Measurements from ENCODE around the gene IL4R. TPM values are rescaled to one million over a fixed set of nuclear protein-coding genes. Genes with fewer than 3 reads are reported as not detected.

IL4R gene
- total and polyA plus RNA-seq, 7 donors, result 16.9 to 177 (median 55.3) TPM

DNA sequence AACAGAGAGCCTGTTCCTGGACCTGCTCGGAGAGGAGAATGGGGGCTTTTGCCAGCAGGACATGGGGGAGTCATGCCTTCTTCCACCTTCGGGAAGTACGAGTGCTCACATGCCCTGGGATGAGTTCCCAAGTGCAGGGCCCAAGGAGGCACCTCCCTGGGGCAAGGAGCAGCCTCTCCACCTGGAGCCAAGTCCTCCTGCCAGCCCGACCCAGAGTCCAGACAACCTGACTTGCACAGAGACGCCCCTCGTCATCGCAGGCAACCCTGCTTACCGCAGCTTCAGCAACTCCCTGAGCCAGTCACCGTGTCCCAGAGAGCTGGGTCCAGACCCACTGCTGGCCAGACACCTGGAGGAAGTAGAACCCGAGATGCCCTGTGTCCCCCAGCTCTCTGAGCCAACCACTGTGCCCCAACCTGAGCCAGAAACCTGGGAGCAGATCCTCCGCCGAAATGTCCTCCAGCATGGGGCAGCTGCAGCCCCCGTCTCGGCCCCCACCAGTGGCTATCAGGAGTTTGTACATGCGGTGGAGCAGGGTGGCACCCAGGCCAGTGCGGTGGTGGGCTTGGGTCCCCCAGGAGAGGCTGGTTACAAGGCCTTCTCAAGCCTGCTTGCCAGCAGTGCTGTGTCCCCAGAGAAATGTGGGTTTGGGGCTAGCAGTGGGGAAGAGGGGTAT is 48.9 kb downstream of the IL4R start:
- TF ChIP-seq POLR2A (IDR thresholded peaks at IDR 0.05) (no peak), POLR2AphosphoS5 (IDR thresholded peaks at IDR 0.05) (no peak), EP300 (IDR thresholded peaks at IDR 0.05) (no peak)
- TF ChIP-seq, protein P1, sequence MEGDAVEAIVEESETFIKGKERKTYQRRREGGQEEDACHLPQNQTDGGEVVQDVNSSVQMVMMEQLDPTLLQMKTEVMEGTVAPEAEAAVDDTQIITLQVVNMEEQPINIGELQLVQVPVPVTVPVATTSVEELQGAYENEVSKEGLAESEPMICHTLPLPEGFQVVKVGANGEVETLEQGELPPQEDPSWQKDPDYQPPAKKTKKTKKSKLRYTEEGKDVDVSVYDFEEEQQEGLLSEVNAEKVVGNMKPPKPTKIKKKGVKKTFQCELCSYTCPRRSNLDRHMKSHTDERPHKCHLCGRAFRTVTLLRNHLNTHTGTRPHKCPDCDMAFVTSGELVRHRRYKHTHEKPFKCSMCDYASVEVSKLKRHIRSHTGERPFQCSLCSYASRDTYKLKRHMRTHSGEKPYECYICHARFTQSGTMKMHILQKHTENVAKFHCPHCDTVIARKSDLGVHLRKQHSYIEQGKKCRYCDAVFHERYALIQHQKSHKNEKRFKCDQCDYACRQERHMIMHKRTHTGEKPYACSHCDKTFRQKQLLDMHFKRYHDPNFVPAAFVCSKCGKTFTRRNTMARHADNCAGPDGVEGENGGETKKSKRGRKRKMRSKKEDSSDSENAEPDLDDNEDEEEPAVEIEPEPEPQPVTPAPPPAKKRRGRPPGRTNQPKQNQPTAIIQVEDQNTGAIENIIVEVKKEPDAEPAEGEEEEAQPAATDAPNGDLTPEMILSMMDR (IDR thresholded peaks at IDR 0.05), result no peak
- H3K4me3 ChIP-seq, result no peak overlapping the region
- H3K36me3 ChIP-seq, result peaks cover 38 to 65% (median 51%) of the 10 kb centered on the region in 4 donors
- peak overlapping the region in 3 of 4 donors; percentile 27 to 68 (median 43) for H3K27ac ChIP-seq
- DNase-seq, result no peak
- peaks cover 0 to 20% (median 15%) of the 10 kb centered on the region in 4 donors for H3K4me1 ChIP-seq
- no peaks in the 10 kb centered on the region for H3K27me3 ChIP-seq
- H3K9me3 ChIP-seq, result no peaks in the 10 kb centered on the region
- intact Hi-C loops (cut with DNase I), result no loop called here
- 90 to 92% methylated on average over 16 of the region's 16 CpGs for WGBS, 2 donors

DNA sequence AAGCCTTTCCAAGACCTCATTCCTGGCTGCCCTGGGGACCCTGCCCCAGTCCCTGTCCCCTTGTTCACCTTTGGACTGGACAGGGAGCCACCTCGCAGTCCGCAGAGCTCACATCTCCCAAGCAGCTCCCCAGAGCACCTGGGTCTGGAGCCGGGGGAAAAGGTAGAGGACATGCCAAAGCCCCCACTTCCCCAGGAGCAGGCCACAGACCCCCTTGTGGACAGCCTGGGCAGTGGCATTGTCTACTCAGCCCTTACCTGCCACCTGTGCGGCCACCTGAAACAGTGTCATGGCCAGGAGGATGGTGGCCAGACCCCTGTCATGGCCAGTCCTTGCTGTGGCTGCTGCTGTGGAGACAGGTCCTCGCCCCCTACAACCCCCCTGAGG is 49.5 kb downstream of the IL4R start:
- Histone ChIP-seq H3K27ac (peak overlapping the region in 3 of 4 donors; percentile 27 to 68 (median 43)), H3K27me3 (no peaks in the 10 kb centered on the region), H3K9me3 (no peaks in the 10 kb centered on the region), H3K4me3 (no peak overlapping the region), H3K4me1 (peaks cover 0 to 25% (median 19%) of the 10 kb centered on the region in 4 donors), H3K36me3 (peaks cover 35 to 60% (median 47%) of the 10 kb centered on the region in 4 donors)
- intact Hi-C loops (cut with DNase I), result no loop called here
- WGBS, 2 donors, result 89 to 94% methylated on average over 5 of the region's 5 CpGs
- TF ChIP-seq, protein P1 (IDR thresholded peaks at IDR 0.05), result no peak
- no peak for TF ChIP-seq EP300 (IDR thresholded peaks at IDR 0.05)
- no peak for TF ChIP-seq POLR2A (IDR thresholded peaks at IDR 0.05)
- no peak for TF ChIP-seq POLR2AphosphoS5 (IDR thresholded peaks at IDR 0.05)
- DNase-seq, result no peak

DNA sequence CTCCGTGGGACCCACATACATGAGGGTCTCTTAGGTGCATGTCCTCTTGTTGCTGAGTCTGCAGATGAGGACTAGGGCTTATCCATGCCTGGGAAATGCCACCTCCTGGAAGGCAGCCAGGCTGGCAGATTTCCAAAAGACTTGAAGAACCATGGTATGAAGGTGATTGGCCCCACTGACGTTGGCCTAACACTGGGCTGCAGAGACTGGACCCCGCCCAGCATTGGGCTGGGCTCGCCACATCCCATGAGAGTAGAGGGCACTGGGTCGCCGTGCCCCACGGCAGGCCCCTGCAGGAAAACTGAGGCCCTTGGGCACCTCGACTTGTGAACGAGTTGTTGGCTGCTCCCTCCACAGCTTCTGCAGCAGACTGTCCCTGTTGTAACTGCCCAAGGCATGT is 50.0 kb downstream of the IL4R start:
- Histone ChIP-seq H3K36me3 (peaks cover 30 to 54% (median 41%) of the 10 kb centered on the region in 4 donors), H3K4me3 (no peak overlapping the region), H3K27ac (peak overlapping the region in 3 of 4 donors; percentile 27 to 68 (median 64)), H3K27me3 (no peaks in the 10 kb centered on the region), H3K9me3 (no peaks in the 10 kb centered on the region), H3K4me1 (peaks cover 0 to 27% (median 19%) of the 10 kb centered on the region in 4 donors)
- TF ChIP-seq POLR2AphosphoS5 (IDR thresholded peaks at IDR 0.05) (peak in 3 of 4 donors; percentile 30 to 50 (median 45)), EP300 (IDR thresholded peaks at IDR 0.05) (no peak)
- TF ChIP-seq, protein P1 (IDR thresholded peaks at IDR 0.05), result no peak
- intact Hi-C loops (cut with DNase I), result no loop called here
- peak; percentile 76 for DNase-seq
- WGBS, 2 donors, result 28 to 70% methylated on average over 9 of the region's 9 CpGs

DNA sequence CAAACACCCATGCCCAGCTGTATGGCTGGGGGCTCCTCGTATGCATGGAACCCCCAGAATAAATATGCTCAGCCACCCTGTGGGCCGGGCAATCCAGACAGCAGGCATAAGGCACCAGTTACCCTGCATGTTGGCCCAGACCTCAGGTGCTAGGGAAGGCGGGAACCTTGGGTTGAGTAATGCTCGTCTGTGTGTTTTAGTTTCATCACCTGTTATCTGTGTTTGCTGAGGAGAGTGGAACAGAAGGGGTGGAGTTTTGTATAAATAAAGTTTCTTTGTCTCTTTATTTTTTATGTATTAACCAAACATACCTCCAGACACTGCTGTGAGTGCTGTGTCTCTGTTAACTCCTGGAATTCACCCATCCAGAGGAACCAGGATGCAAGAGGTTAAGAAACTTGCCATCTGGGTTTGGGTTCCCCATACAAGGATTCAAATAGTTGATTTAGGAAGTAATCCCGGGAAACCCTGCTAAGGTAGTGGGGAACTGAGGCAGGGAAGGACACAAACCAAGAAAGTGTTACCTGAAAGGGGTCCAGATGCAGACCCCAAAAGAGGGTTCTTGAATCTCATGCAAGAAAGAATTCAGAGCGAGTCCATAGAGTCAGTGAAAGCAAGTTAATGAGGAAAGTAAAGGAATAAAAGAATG is 50.8 kb downstream of the IL4R start:
- 30 to 62% methylated on average over 6 of the region's 6 CpGs for WGBS, 2 donors
- no peak overlapping the region for H3K4me3 ChIP-seq
- peak overlapping the region; percentile 20 to 68 (median 56) for H3K27ac ChIP-seq
- H3K27me3 ChIP-seq, result no peaks in the 10 kb centered on the region
- DNase-seq, result no peak
- H3K9me3 ChIP-seq, result no peaks in the 10 kb centered on the region
- no peak for TF ChIP-seq POLR2A (IDR thresholded peaks at IDR 0.05)
- TF ChIP-seq POLR2AphosphoS5 (IDR thresholded peaks at IDR 0.05), result no peak
- TF ChIP-seq, protein P1 (IDR thresholded peaks at IDR 0.05), result no peak
- TF ChIP-seq EP300 (IDR thresholded peaks at IDR 0.05), result no peak
- intact Hi-C loops (cut with DNase I), result loop anchor here (5.0 kb wide), 1 partner anchor 93 kb away; no protein-coding TSS in a partner anchor
- H3K4me1 ChIP-seq, result peaks cover 0 to 27% (median 19%) of the 10 kb centered on the region in 4 donors
- peaks cover 24 to 46% (median 33%) of the 10 kb centered on the region in 4 donors for H3K36me3 ChIP-seq
